Hepatocyte (in vitro differentiated cells): ENCODE data around the gene SLC44A5. TPM values are rescaled to one million over a fixed set of nuclear protein-coding genes. Genes with fewer than 3 reads are reported as not detected.
A peak's percentile ranks its signal among the peaks of the same experiment; 100 is the strongest.
"Not testable (repeated sequence)": the region's sequence is repeated elsewhere in the genome, so short reads cannot be mapped to it uniquely, and the experiment has no call there.

Source experiments
- DNase-seq: peaks from one replicate; pipeline ENCODE4 v3.0.0-alpha.2; 2016; ENCODE audit warnings: low spot score
- H2AFZ ChIP-seq: fragments of 200-600 bp; sonication (generic); 2 replicates; pipeline ENCODE4 v1.6.0; 2016; ENCODE audit warnings: antibody characterized with exemption, mild to moderate bottlenecking
- H3K27ac ChIP-seq: fragments of 200-600 bp; sonication (generic); 2 replicates; pipeline ENCODE4 v1.5.1; 2016; ENCODE audit warnings: mild to moderate bottlenecking
- H3K27me3 ChIP-seq: fragments of 200-600 bp; sonication (generic); 2 replicates; pipeline ENCODE4 v1.6.1; 2016
- H3K36me3 ChIP-seq: fragments of 200-600 bp; sonication (generic); replicated peaks from 2 replicates; pipeline ENCODE4 v1.5.1; 2016; ENCODE audit warnings: low read depth; ENCODE audit not compliant: insufficient read depth
- H3K4me1 ChIP-seq: fragments of 200-600 bp; sonication (generic); 2 replicates; pipeline ENCODE4 v1.5.1; 2016; ENCODE audit warnings: mild to moderate bottlenecking, moderate library complexity; ENCODE audit not compliant: insufficient read depth
- H3K4me2 ChIP-seq: fragments of 200-600 bp; sonication (generic); 2 replicates; pipeline ENCODE4 v1.6.0; 2016
- H3K4me3 ChIP-seq: fragments of 200-600 bp; sonication (generic); 2 replicates; pipeline ENCODE4 v1.5.1; 2016; ENCODE audit warnings: mild to moderate bottlenecking
- H3K79me2 ChIP-seq: fragments of 200-600 bp; sonication (generic); 2 replicates; pipeline ENCODE4 v1.6.0; 2017; ENCODE audit warnings: mild to moderate bottlenecking
- H3K9me2 ChIP-seq: fragments of 200-600 bp; sonication (generic); replicated peaks from 2 replicates; pipeline ENCODE4 v1.6.0; 2017; ENCODE audit warnings: mild to moderate bottlenecking; ENCODE audit not compliant: insufficient read depth
- H3K9me3 ChIP-seq: fragments of 200-600 bp; sonication (generic); 2 replicates; pipeline ENCODE4 v1.5.1; 2016; ENCODE audit warnings: low read depth, mild to moderate bottlenecking
- H4K20me1 ChIP-seq: fragments of 200-600 bp; sonication (generic); 2 replicates; pipeline ENCODE4 v1.6.0; 2016; ENCODE audit warnings: mild to moderate bottlenecking; ENCODE audit not compliant: insufficient read depth, poor library complexity, severe bottlenecking
- CTCF ChIP-seq: fragments of 200-600 bp; sonication (generic); IDR thresholded peaks from 2 replicates; pipeline ENCODE4 v1.5.1; 2016; ENCODE audit warnings: antibody characterized with exemption, mild to moderate bottlenecking; ENCODE audit not compliant: poor library complexity
- EZH2 ChIP-seq: fragments of 200-600 bp; sonication (generic); IDR thresholded peaks from 2 replicates; pipeline ENCODE4 v1.6.1; 2016; ENCODE audit warnings: antibody characterized with exemption, mild to moderate bottlenecking, borderline replicate concordance
- EZH2phosphoT487 ChIP-seq: fragments of 200-600 bp; sonication (generic); IDR thresholded peaks from one replicate; pipeline ENCODE4 v1.6.1; 2018; ENCODE audit warnings: antibody characterized with exemption, mild to moderate bottlenecking, low read depth, moderate library complexity; ENCODE audit not compliant: unreplicated experiment, severe bottlenecking
- WGBS: methylation state at CpG from one replicate; pipeline ENCODE4 v1.1.6; 2016; ENCODE audit warnings: low lambda C conversion rate; ENCODE audit errors: missing lambda C conversion rate; 5-methylcytosine and 5-hydroxymethylcytosine counted together
- polyA plus RNA-seq: library from polyadenylated mRNA; unstranded; fragments of >200 nt; fragmentation: Nextera tagmentation; extraction: Ambion mirVana; gene quantifications from 2 replicates; pipeline ENCODE4 v1.2.1, GENCODE V29; 2016
- total RNA-seq: library from RNA; depleted of rRNA; stranded (reverse); fragments of >200 nt; gene quantifications from 2 replicates; pipeline ENCODE4 v1.2.3, GENCODE V29; 2014

Gene SLC44A5
- total and polyA plus RNA-seq, 2 experiments from 2014 or later: 2.1 to 4.8 TPM

GRCh38 chr1:75594327-75594726 lies 16.6 kb downstream of the SLC44A5 start:
- no peak overlapping the region for H3K4me3 ChIP-seq
- no peaks in the 10 kb centered on the region for H3K9me2 ChIP-seq
- no peaks in the 10 kb centered on the region for H3K4me1 ChIP-seq
- no peaks in the 10 kb centered on the region for H4K20me1 ChIP-seq
- H3K4me2 ChIP-seq: no peak overlapping the region
- H3K79me2 ChIP-seq: no peaks in the 10 kb centered on the region
- TF ChIP-seq EZH2phosphoT487: no peak
- no peak for TF ChIP-seq EZH2
- no peak for TF ChIP-seq CTCF
- H3K27me3 ChIP-seq: no peaks in the 10 kb centered on the region
- 89% methylated on average over 3 of the region's 3 CpGs for WGBS
- no peak overlapping the region for H2AFZ ChIP-seq
- no peak for DNase-seq
- no peak overlapping the region for H3K27ac ChIP-seq
- H3K36me3 ChIP-seq: no peaks in the 10 kb centered on the region
- no peaks in the 10 kb centered on the region for H3K9me3 ChIP-seq

GRCh38 chr1:75593457-75593856 lies 17.5 kb downstream of the SLC44A5 start:
- not testable (repeated sequence) for H3K36me3 ChIP-seq, H4K20me1 ChIP-seq, H3K4me2 ChIP-seq, H3K27ac ChIP-seq, H3K9me3 ChIP-seq, H3K79me2 ChIP-seq, H3K27me3 ChIP-seq, H3K4me1 ChIP-seq, H3K9me2 ChIP-seq, H3K4me3 ChIP-seq, H2AFZ ChIP-seq, DNase-seq
- 80% methylated on average over 3 of the region's 3 CpGs for WGBS

- H3K4me1 ChIP-seq: no peaks in the 10 kb centered on the region
- TF ChIP-seq EZH2 (no peak), EZH2phosphoT487 (no peak), CTCF (no peak)
- no peak overlapping the region for H3K4me2 ChIP-seq
- no peaks in the 10 kb centered on the region for H3K79me2 ChIP-seq
- no peaks in the 10 kb centered on the region for H4K20me1 ChIP-seq
- WGBS: 78% methylated on average over 4 of the region's 4 CpGs
- H3K9me2 ChIP-seq: no peaks in the 10 kb centered on the region
- no peak overlapping the region for H2AFZ ChIP-seq
- H3K9me3 ChIP-seq: no peaks in the 10 kb centered on the region
- no peaks in the 10 kb centered on the region for H3K27me3 ChIP-seq
- H3K27ac ChIP-seq: no peak overlapping the region
- DNase-seq: no peak
- H3K36me3 ChIP-seq: no peaks in the 10 kb centered on the region
- H3K4me3 ChIP-seq: no peak overlapping the region
Observed at GRCh38 chr1:75589637-75590036, 21.3 kb downstream of the SLC44A5 start.

GRCh38 chr1:75588779-75589475 lies 22.0 kb downstream of the SLC44A5 start:
- Histone ChIP-seq H4K20me1 (no peaks in the 10 kb centered on the region), H3K9me2 (no peaks in the 10 kb centered on the region), H3K4me3 (no peak overlapping the region), H3K27me3 (no peaks in the 10 kb centered on the region), H3K4me2 (peak overlapping the region; percentile 45), H3K79me2 (no peaks in the 10 kb centered on the region), H3K4me1 (no peaks in the 10 kb centered on the region), H3K36me3 (no peaks in the 10 kb centered on the region), H2AFZ (peak overlapping the region; percentile 22), H3K9me3 (no peaks in the 10 kb centered on the region), H3K27ac (peak overlapping the region; percentile 55)
- WGBS: 36% methylated on average over 4 of the region's 4 CpGs
- TF ChIP-seq EZH2 (no peak), CTCF (no peak), EZH2phosphoT487 (no peak)
- DNase-seq: no peak
